HG02642 (cell line): Measurements from ENCODE around the gene XK.
"Not testable (repeated sequence)": the region's sequence is repeated elsewhere in the genome, so short reads cannot be mapped to it uniquely, and the experiment has no call there.

Experiments
- ATAC-seq: cut with Tn5 transposase; IDR thresholded peaks from one replicate; pipeline ENCODE4 v1.9.1; 2021; ENCODE audit warnings: mild to moderate bottlenecking; ENCODE audit not compliant: unreplicated experiment, poor library complexity

XK gene

GRCh38 chrX:37685381-37686359, at the start of gene XK:
Gene XK, plus strand, starts transcription at chrX:37685791. Its CDS starts 171 bp downstream, at chrX:37685962.
- peak; percentile 82 for ATAC-seq

- ATAC-seq = no peak
These were observed 47.5 kb upstream of the XK start for GRCh38 chrX:37638047-37638446.

- ATAC-seq = no peak
These were observed 45.4 kb upstream of the XK start for GRCh38 chrX:37640142-37640541.

GRCh38 chrX:37641859-37642258, 43.7 kb upstream of the XK start:
- no peak for ATAC-seq

- no peak for ATAC-seq
These were observed 40.9 kb upstream of the XK start for GRCh38 chrX:37644381-37645305.

GRCh38 chrX:37646254-37646653, 39.3 kb upstream of the XK start:
- ATAC-seq = no peak

GRCh38 chrX:37650879-37651278, 34.7 kb upstream of the XK start:
- ATAC-seq = not testable (repeated sequence)

GRCh38 chrX:37651921-37652452, 33.6 kb upstream of the XK start:
- no peak for ATAC-seq

GRCh38 chrX:37652589-37653231, 32.9 kb upstream of the XK start:
- ATAC-seq = no peak

- no peak for ATAC-seq
These were observed 32.0 kb upstream of the XK start for GRCh38 chrX:37653397-37654085.

GRCh38 chrX:37658343-37659030, 27.1 kb upstream of the XK start:
- ATAC-seq = no peak

GRCh38 chrX:37659047-37659446, 26.5 kb upstream of the XK start:
- no peak for ATAC-seq

GRCh38 chrX:37662181-37662580, 23.4 kb upstream of the XK start:
- ATAC-seq = no peak

GRCh38 chrX:37666516-37666915, 19.1 kb upstream of the XK start:
- ATAC-seq = no peak

- ATAC-seq = no peak
These were observed 18.4 kb upstream of the XK start for GRCh38 chrX:37667141-37667540.

GRCh38 chrX:37672563-37672962, 13.0 kb upstream of the XK start:
- no peak for ATAC-seq

GRCh38 chrX:37676811-37677210, 8.8 kb upstream of the XK start:
- no peak for ATAC-seq

- ATAC-seq = no peak
These were observed 8.3 kb upstream of the XK start for GRCh38 chrX:37677243-37677642.

- peak; percentile 70 for ATAC-seq
These were observed 7.8 kb upstream of the XK start for GRCh38 chrX:37677765-37678164.
